ENCODE results near the gene METTL25B.

METTL25B gene

GRCh38 chr1:156700736-156701531 is 27.3 kb upstream of the METTL25B start:
- no peak for DNase-seq (ENCODE audit: extremely low read depth in 1 of 2, low read depth in 1 of 2)

GRCh38 chr1:156703336-156703735 is 24.9 kb upstream of the METTL25B start:
- DNase-seq (ENCODE audit: extremely low read depth in 1 of 2, low read depth in 1 of 2), result no peak

GRCh38 chr1:156703741-156704140 is 24.5 kb upstream of the METTL25B start:
- DNase-seq (ENCODE audit: extremely low read depth in 1 of 2, low read depth in 1 of 2), result no peak

- no peak for DNase-seq (ENCODE audit: extremely low read depth in 1 of 2, low read depth in 1 of 2)
Observed at GRCh38 chr1:156704166-156704711, 24.0 kb upstream of the METTL25B start.

GRCh38 chr1:156704930-156705320 is 23.3 kb upstream of the METTL25B start:
- no peak for DNase-seq (ENCODE audit: extremely low read depth in 1 of 2, low read depth in 1 of 2)

GRCh38 chr1:156705321-156705917 is 22.9 kb upstream of the METTL25B start, which contains the start of gene CRABP2:
Gene CRABP2 (minus strand): TSS chr1:156705583. CDS start chr1:156705446, 137 bp downstream.
- no peak for DNase-seq (ENCODE audit: extremely low read depth in 1 of 2, low read depth in 1 of 2)

- DNase-seq (ENCODE audit: extremely low read depth in 1 of 2, low read depth in 1 of 2), result peak; percentile 29 to 67
Observed at GRCh38 chr1:156705918-156706656, 22.2 kb upstream of the METTL25B start.

- DNase-seq (ENCODE audit: extremely low read depth in 1 of 2, low read depth in 1 of 2), result no peak
Observed at GRCh38 chr1:156706657-156707416, 21.4 kb upstream of the METTL25B start.

- no peak for DNase-seq (ENCODE audit: extremely low read depth in 1 of 2, low read depth in 1 of 2)
Observed at GRCh38 chr1:156707417-156708217, 20.7 kb upstream of the METTL25B start.

GRCh38 chr1:156708218-156708661 is 20.0 kb upstream of the METTL25B start:
- DNase-seq (ENCODE audit: extremely low read depth in 1 of 2, low read depth in 1 of 2), result no peak

- no peak for DNase-seq (ENCODE audit: extremely low read depth in 1 of 2, low read depth in 1 of 2)
Observed at GRCh38 chr1:156709031-156709430, 19.2 kb upstream of the METTL25B start.

- DNase-seq (ENCODE audit: extremely low read depth in 1 of 2, low read depth in 1 of 2), result no peak
Observed at GRCh38 chr1:156709757-156710489, 18.3 kb upstream of the METTL25B start.

GRCh38 chr1:156711011-156711817 is 17.1 kb upstream of the METTL25B start:
- DNase-seq (ENCODE audit: extremely low read depth in 1 of 2, low read depth in 1 of 2), result no peak

- DNase-seq (ENCODE audit: extremely low read depth in 1 of 2, low read depth in 1 of 2), result no peak
Observed at GRCh38 chr1:156712626-156713025, 15.6 kb upstream of the METTL25B start.

GRCh38 chr1:156714830-156715229 is 13.4 kb upstream of the METTL25B start:
- no peak for DNase-seq (ENCODE audit: extremely low read depth in 1 of 2, low read depth in 1 of 2)

GRCh38 chr1:156717351-156717750 is 10.9 kb upstream of the METTL25B start:
- DNase-seq (ENCODE audit: extremely low read depth in 1 of 2, low read depth in 1 of 2), result no peak

GRCh38 chr1:156721131-156721530 is 7.1 kb upstream of the METTL25B start:
- no peak for DNase-seq (ENCODE audit: extremely low read depth in 1 of 2, low read depth in 1 of 2)

- no peak for DNase-seq (ENCODE audit: extremely low read depth in 1 of 2, low read depth in 1 of 2)
Observed at GRCh38 chr1:156721535-156721934, 6.7 kb upstream of the METTL25B start.

Data from activated CD8-positive, alpha-beta memory T cell treated with anti-CD3 and anti-CD28 coated beads for 1 hour (primary cell).